Thyroid gland (tissue), 4 donors: ENCODE results near the gene CDH18. TPM values are rescaled to one million over a fixed set of nuclear protein-coding genes. Genes with fewer than 3 reads are reported as not detected.
"Not testable (repeated sequence)": the region's sequence is repeated elsewhere in the genome, so short reads cannot be mapped to it uniquely, and the experiment has no call there.

Experiments
- DNase-seq, 2 donors: peaks; one replicate each; pipeline ENCODE4 v3.0.0-alpha.2; 2019
- H3K27ac ChIP-seq, 3 donors: fragments of 200-600 bp; sonication (generic); 1 replicate in 2 of 3; 2 replicates in 1 of 3; pipeline ENCODE4 v1.5.1; 2016 to 2019; ENCODE audit warnings: mild to moderate bottlenecking in 1 of 3, moderate library complexity in 1 of 3
- H3K27me3 ChIP-seq: fragments of 200-600 bp; sonication (generic); one replicate; pipeline ENCODE4 v1.5.1; 2019
- H3K36me3 ChIP-seq, 2 donors: fragments of 200-600 bp; sonication (generic); one replicate each; pipeline ENCODE4 v1.5.1; 2016 to 2019
- H3K4me1 ChIP-seq, 2 donors: fragments of 200-600 bp; sonication (generic); one replicate each; pipeline ENCODE4 v1.5.1; 2017 to 2019
- H3K4me3 ChIP-seq, 3 donors: fragments of 200-600 bp; sonication (generic); replicated peaks in 1 of 3; 1 replicate in 2 of 3; 2 replicates in 1 of 3; pipeline ENCODE4 v1.5.1; 2016; ENCODE audit warnings: mild to moderate bottlenecking in 1 of 3
- H3K9me3 ChIP-seq: fragments of 200-600 bp; sonication (generic); one replicate; pipeline ENCODE4 v1.5.1; 2017
- POLR2A ChIP-seq, 2 donors: fragments of 450-650 bp; IDR thresholded peaks; one replicate each; pipeline ENCODE4 v1.6.1; 2017; ENCODE audit warnings: antibody characterized with exemption in 2 of 2, mild to moderate bottlenecking in 2 of 2, moderate library complexity in 1 of 2
- WGBS, 2 donors: methylation state at CpG; one replicate each; pipeline ENCODE4 v1.1.5; 2017; 5-methylcytosine and 5-hydroxymethylcytosine counted together
- intact Hi-C: fragments of 100-400 bp; cut with DNase I; formaldehyde crosslinking; loops from one replicate; pipeline ENCODE4 v1.15.1; 2023
- total RNA-seq, 4 donors: library from RNA; depleted of rRNA; stranded (reverse); fragments of >200 nt; gene quantifications; one replicate each; pipeline ENCODE4 v1.2.3, GENCODE V29; 2016
- TF ChIP-seq, protein P1 (sequence below), 6 experiments: fragments of 200-600 bp in 3 of 6; fragments of 450-650 bp in 3 of 6; sonication (generic) in 3 of 6; IDR thresholded peaks; one replicate each; pipeline ENCODE4 v1.5.1; 2016 to 2019; ENCODE audit warnings: antibody characterized with exemption in 6 of 6, mild to moderate bottlenecking in 2 of 6, inconsistent platforms in 1 of 6, moderate library complexity in 1 of 6

The CDH18 gene
- total RNA-seq, 4 donors from 2014 or later, result not detected

DNA sequence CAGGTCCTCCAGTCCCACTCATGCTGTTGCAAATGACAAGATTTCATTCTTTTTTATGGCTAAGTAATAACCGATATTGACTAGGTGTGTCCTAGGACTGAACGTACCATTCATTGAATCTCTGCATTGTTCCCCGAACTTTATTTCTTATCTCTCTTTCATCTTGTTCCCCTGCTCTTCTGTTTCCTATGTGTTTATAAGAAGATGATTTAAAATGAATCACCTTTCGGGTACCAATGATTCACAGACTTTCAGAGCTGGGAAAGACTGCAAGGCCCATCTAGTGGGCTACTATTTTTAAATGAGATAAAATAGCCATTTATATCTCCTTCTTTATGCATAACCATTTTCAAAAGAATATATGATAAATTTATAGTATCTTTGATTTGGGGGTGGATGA lies 133.0 kb downstream of the CDH18 start:
- no peaks in the 10 kb centered on the region for H3K36me3 ChIP-seq
- intact Hi-C loops, result no loop called here
- H3K27ac ChIP-seq, result no peak overlapping the region
- TF ChIP-seq, protein P1, sequence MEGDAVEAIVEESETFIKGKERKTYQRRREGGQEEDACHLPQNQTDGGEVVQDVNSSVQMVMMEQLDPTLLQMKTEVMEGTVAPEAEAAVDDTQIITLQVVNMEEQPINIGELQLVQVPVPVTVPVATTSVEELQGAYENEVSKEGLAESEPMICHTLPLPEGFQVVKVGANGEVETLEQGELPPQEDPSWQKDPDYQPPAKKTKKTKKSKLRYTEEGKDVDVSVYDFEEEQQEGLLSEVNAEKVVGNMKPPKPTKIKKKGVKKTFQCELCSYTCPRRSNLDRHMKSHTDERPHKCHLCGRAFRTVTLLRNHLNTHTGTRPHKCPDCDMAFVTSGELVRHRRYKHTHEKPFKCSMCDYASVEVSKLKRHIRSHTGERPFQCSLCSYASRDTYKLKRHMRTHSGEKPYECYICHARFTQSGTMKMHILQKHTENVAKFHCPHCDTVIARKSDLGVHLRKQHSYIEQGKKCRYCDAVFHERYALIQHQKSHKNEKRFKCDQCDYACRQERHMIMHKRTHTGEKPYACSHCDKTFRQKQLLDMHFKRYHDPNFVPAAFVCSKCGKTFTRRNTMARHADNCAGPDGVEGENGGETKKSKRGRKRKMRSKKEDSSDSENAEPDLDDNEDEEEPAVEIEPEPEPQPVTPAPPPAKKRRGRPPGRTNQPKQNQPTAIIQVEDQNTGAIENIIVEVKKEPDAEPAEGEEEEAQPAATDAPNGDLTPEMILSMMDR (IDR thresholded peaks at IDR 0.05), result no peak
- no peak for TF ChIP-seq POLR2A (IDR thresholded peaks at IDR 0.05)
- H3K4me1 ChIP-seq, result no peaks in the 10 kb centered on the region
- H3K4me3 ChIP-seq, result no peak overlapping the region
- DNase-seq, result no peak
- WGBS, 2 donors, result 90 to 94% methylated on average over 4 of the region's 4 CpGs
- H3K27me3 ChIP-seq, result no peaks in the 10 kb centered on the region
- no peaks in the 10 kb centered on the region for H3K9me3 ChIP-seq

DNA sequence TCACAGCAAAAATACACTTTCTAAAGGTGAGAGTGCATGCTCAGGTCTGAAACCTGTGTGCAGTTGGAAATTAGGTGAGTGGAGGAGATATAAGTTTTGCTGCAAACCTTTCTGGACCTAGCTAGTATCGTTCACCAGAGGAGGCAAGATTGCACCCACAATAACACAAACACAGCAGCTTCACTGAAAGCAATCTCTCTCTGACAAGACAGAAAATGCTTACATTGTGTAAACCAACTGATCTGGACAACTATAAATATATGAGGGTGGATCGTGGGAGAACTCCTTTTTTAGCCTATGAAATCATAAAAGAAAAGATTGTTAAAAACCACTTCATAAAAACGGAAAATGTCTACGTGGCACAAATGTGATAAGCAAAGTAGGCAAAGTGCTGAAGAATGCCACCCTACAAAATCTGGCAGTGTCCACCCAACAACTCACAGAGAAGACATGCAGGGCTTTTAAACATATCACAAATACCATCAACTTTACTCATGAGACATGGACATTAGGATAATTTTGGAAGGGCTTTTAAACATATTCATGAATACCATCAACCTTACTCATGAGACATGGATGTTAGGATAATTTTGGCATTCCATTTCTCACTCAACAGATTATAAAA lies 134.3 kb downstream of the CDH18 start:
- TF ChIP-seq, protein P1 (IDR thresholded peaks at IDR 0.05), result no peak
- TF ChIP-seq POLR2A (IDR thresholded peaks at IDR 0.05), result no peak
- DNase-seq, result no peak

DNA sequence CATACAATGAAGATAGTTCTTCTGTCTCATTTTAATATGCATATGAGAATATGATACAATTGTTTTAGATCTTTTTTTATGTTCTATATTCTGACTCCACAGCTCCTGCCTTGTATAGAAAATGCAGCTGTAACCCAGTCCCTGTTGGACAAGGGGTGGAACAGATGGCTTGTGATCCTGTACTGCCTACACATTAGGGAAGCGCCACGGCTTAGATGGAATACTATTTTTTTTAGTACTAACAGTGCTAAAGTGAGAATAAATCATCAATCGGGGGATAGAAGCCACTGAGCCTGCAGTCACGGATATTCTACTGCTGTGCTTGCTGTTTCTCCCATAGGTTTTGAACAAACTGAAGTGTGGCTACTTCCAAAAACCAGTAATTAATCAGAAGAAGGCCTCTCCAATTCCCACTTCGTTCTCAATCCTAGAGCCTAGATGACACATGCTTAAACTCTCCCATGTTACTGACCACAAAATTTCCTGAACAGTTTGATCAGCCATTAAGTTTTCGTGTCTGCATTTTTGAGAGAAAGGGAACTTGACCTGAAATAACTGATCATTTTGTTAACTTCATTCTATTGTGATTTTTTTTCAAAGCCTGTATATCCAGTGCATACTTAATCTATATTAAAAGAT lies 150.3 kb downstream of the CDH18 start:
- Histone ChIP-seq H3K27me3 (no peaks in the 10 kb centered on the region), H3K9me3 (no peaks in the 10 kb centered on the region), H3K4me3 (no peak overlapping the region), H3K4me1 (no peaks in the 10 kb centered on the region), H3K27ac (no peak overlapping the region), H3K36me3 (no peaks in the 10 kb centered on the region)
- TF ChIP-seq, protein P1 (IDR thresholded peaks at IDR 0.05), result no peak
- TF ChIP-seq POLR2A (IDR thresholded peaks at IDR 0.05), result no peak
- intact Hi-C loops, result no loop called here
- WGBS, 2 donors, result 69 to 83% methylated on average over 6 of the region's 6 CpGs
- no peak for DNase-seq

More for the DNA sequence above, 134.3 kb downstream of the CDH18 start:
- H3K27ac ChIP-seq, result no peak overlapping the region
- H3K36me3 ChIP-seq, result no peaks in the 10 kb centered on the region
- intact Hi-C loops, result no loop called here
- no peak overlapping the region for H3K4me3 ChIP-seq
- 80 to 85% methylated on average over 4 of the region's 4 CpGs for WGBS, 2 donors
- no peaks in the 10 kb centered on the region for H3K9me3 ChIP-seq
- H3K27me3 ChIP-seq, result no peaks in the 10 kb centered on the region
- H3K4me1 ChIP-seq, result no peaks in the 10 kb centered on the region

DNA sequence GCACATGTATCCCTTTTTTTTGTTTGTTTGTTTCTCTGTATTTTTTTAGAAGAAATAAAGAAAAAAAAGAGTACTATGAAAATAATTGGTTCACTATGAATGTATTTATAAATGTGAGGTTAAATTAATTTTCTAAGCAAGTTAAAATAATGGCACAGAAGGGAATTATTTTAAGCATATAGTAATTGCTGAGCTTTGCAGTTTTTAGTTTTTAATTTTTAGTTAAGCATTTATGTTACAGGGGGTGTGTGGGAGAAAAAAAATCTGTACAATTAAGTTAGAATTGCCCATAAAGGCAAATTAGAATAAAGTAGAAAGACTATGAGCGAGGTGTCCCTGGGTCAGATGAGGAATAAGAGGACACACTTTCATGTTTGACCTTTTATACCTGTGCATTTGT lies 152.6 kb downstream of the CDH18 start:
- TF ChIP-seq, protein P1 (IDR thresholded peaks at IDR 0.05), result no peak
- no peak for TF ChIP-seq POLR2A (IDR thresholded peaks at IDR 0.05)
- Histone ChIP-seq H3K4me3 (no peak overlapping the region), H3K9me3 (no peaks in the 10 kb centered on the region), H3K27me3 (no peaks in the 10 kb centered on the region), H3K4me1 (no peaks in the 10 kb centered on the region), H3K27ac (no peak overlapping the region), H3K36me3 (no peaks in the 10 kb centered on the region)
- no peak for DNase-seq
- intact Hi-C loops, result no loop called here
- WGBS, 2 donors, result 71 to 83% methylated on average over 1 of the region's 1 CpG

DNA sequence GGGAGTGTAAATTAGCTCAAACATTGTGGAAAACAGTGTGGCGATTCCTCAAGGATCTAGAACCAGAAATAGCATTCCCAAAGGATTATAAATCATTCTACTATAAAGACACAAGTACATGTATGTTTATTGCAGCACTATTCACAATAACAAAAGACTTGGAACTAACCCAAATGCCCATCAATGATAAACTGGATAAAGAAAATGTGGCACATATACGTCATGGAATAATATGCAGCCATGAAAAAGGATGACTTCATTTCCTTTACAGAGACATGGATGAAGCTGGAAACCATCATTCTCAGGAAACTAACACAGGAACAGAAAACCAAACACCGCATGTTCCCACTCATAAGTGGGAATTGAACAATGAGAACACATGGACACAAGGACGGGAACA lies 175.3 kb downstream of the CDH18 start:
- 92 to 98% methylated on average over 4 of the region's 4 CpGs for WGBS, 2 donors
- H3K9me3 ChIP-seq, intact Hi-C loops, H3K36me3 ChIP-seq, H3K4me3 ChIP-seq, DNase-seq, H3K4me1 ChIP-seq, H3K27ac ChIP-seq, H3K27me3 ChIP-seq: not testable (repeated sequence)
